GM21576 (cell line): ENCODE data around the gene NCOA1.
"Not testable (repeated sequence)": the region's sequence is repeated elsewhere in the genome, so short reads cannot be mapped to it uniquely, and the experiment has no call there.

Experiments used
- ATAC-seq: cut with Tn5 transposase; IDR thresholded peaks from one replicate; pipeline ENCODE4 v1.9.1; 2021; ENCODE audit warnings: mild to moderate bottlenecking, moderate library complexity; ENCODE audit not compliant: unreplicated experiment

NCOA1 gene

DNA sequence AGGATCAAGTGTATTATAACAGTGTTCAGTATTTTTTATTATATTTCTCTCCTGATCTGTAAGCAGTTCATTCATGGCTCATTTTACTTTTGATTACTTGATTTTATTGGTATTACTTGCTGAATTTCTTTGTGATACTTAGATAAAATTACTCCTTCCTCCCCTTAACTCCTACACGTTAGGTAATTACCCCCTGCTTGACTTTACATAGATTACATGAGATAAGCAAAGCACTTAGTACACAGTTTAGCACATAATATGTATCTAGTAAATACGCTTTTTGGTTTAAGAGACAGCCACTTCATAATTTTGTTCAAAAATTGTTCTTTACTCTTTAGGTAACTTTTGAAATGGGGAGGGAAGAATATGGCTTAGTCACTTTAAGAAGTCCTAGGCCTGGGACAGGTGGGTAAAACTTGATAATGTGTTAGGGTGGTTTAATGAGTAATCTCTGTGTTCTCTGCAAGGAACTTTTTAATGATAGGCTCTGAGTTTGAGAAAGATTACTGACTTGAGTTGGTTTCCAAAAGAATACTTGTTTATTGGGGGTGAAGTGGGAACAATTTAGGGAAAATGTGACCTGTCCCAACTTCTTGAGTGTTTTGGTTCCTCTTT is 80.9 kb downstream of the NCOA1 start:
- no peak for ATAC-seq

DNA sequence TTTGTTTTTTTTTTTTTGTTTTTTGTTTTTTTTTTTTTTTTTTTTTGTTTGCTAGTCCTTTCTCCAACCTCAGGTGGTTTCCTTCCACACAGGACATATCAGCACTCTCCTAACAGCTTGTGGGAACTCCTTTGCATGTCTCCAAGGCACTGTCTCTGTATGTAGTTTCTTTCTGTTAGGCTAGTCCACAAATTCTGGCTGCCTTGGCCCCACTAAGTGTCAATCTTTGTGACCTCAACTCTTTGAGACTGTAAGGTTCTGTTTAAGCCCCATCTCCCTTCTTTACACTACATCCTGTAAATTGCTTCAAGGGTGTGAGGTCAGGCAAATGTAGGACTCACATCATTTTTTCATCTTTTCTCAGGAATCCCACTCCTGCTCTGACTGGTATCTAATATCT is 85.1 kb downstream of the NCOA1 start:
- ATAC-seq = no peak

- no peak for ATAC-seq
Observed at GRCh38 chr2:24576617-24577016, 85.6 kb downstream of the NCOA1 start.

DNA sequence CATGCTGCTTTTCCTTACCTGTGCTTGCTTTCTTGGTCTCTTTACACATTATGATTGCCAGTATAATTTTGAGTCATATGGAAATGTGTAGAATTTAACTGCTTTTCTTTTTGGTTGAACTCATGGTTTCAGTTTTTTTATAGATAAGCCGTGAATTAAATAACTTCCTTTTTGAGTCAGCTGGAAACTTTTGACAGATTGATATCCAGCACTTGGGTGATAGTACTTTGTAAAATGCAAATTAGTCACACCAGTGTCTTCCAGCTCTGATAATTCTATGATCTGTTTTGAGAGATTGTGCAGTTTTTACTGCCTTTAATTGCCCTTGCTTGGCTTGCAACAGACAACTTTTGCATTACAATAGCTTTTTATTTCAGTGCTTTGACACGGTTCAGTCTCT is 86.4 kb downstream of the NCOA1 start:
- ATAC-seq = peak; percentile 69

DNA sequence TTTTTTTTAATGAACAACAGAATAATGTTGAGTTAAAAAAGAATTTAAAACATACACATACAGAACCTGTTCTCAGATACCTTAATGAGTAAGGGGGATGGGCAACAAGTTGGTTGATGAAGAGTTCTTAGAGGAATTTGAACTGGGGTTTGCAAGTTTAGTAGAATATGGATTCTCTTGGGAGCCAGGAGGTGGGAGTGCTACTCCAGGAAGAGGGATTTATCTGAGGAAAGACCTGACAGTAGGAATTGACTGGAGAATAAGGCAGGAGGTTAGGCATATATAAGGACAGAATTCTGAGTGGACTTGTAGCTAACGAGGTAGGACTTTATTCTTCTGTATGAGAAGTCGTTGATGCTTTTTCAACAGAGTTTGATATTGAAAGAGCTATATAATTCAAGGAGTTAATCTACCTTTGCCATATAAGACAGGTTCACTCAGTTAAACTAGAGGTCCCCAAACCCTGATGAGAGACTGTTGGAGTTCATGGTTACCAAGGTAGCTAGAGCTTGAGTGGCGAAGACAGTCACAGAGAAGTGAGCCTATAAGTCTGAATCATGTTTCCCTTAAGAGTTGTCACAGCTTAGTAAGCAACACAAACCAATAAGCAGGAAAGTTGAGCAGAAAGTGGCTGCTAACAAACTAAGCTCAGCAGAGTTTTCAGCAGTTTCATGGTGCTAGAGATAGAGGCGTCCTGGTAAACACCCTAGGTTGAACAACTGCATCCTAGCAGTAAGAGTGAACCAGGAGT is 88.2 kb downstream of the NCOA1 start:
- ATAC-seq = no peak

GRCh38 chr2:24580561-24580960 is 89.5 kb downstream of the NCOA1 start:
- ATAC-seq = no peak

DNA sequence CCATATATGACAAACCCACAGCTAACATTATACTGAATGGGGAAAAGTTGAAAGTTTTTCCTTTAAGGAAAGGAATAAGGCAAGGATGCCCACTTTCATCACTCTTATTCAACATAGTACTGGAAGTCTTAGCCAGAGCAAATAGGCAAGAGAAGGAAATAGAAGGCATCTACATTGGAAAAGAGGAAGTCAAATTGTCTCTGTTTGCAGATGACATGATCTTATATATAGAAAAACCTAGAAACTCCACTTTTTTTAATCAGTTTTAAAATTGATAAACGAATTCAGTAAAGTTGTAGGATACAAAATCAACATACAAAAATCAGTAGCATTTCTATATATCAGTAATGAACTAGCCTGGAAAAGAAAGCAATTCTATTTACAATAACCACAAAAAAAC is 90.9 kb downstream of the NCOA1 start:
- ATAC-seq = not testable (repeated sequence)

DNA sequence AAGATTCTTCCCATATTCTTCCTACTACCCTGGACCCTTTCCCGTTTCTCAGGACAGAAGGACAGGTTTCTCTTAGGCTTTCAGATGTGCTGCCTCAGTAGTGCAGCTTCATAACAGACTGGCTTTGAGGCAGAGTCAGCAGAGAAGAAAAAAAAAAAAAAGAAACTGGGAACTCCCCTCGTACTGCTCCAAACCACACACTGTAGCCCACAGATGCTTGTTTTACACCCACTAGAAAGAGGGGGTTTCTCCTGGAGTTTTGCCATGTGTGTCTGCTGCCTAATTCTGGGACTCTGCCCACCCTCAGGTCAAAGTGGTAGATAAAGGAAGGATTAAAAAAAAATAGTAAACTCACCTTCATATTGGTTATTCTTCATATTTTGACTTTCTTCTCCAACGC is 95.9 kb downstream of the NCOA1 start:
- ATAC-seq = no peak

- no peak for ATAC-seq
Observed at GRCh38 chr2:24588294-24588693, 97.2 kb downstream of the NCOA1 start.

DNA sequence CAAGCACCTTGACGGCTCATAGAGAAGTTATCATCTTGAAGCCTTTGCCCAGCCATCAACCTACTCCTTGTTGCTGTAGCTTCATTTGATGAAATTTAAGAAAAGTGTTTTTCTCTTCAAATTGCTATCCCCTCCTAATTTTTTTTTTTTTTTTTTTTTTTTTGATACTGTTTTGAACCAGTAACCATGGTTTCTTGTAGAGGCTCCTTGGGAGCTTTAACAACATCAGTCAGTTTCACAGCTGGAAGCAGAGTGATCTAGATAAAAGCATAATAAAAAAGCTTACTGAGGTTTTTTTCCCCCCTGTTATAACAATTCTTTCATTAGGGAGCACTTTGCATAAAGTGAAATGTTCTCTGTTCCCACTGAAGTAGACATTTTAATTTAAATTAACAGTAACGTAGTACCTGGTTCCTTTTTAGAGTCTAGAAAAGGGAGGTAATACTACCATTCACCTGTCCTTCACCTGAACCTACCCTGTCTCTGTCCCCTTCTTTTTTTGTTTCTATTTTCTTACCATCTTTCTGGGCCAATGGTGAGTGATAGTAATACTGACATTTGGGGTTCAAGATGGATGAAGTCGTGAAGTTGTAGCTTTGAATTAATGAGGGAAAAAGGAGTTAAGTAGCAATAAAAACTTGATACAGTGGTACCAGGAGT is 101.5 kb downstream of the NCOA1 start:
- ATAC-seq = no peak

DNA sequence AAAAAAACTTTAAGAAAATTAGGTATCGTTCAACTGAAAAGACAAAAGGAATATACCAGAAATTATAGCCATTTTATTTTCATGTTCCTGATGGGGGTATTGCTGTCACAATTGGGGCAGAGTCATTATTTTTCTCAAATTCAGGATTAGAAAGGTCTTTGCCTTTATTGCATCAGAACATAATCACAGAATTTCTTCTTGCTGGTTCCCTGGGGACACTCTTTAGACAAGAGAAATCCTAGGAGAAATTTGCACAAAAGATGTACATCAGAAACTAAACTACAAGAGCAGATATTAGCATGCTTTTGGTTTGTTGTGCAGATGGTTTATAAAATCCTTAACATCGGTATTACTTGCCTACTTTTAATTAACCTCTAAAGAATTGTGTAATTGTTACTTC is 103.2 kb downstream of the NCOA1 start:
- no peak for ATAC-seq

- ATAC-seq = no peak
Observed at GRCh38 chr2:24597181-24597870, 106.3 kb downstream of the NCOA1 start.

- ATAC-seq = not testable (repeated sequence)
Observed at GRCh38 chr2:24600140-24600539, 109.1 kb downstream of the NCOA1 start.

GRCh38 chr2:24611631-24612030 is 120.6 kb downstream of the NCOA1 start:
- no peak for ATAC-seq

DNA sequence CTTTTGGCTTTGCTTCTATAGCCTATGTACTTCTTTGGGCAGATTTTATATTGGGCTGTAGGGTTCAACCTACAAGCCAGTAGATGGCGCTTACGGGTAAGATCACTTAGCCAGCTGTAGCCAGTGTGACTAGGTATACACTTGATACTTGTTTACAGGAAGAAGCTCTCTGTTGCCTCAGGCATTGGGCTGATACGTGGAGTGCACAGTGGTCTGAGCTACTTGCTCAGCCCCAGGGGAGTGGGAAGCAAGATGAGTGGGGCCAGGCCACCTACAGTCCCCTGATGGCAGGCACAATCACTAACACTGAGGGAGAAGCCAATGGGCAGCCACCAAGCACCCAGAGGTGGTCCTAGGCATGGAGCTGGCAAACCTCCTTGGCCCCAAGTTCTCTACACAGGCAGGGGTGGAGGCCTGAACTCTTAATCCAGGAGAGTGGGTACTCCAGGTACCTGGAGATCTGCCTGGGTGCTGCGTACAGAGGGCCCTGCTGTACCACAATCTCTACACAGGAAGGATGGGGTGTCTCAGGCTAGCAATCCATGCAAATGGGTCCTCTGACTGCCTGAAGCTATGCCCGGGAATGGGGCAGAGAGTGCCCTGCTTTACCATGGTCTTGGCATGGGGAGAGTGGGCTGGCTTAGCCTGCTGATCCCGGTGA is 122.2 kb downstream of the NCOA1 start:
- ATAC-seq = peak; percentile 72

- ATAC-seq = no peak
Observed at GRCh38 chr2:24616616-24617015, 125.6 kb downstream of the NCOA1 start.

DNA sequence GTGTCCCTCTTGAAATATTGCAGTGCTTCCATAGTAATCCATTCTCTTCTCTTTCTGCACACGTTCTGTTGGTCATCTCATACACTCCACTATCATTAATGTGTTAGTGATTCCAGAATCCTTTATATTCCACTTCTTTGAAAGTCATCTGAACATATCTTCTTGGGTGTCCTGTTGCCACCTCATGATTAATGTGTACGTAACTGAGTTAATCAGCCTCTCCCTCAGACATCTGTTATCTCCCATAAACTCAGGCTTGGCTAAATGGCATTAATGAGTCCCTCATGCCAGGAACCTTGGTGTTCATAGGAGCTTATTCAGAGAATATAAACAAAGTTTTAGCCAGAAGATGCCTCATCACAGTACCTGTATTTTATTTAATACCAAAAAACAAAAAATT is 126.4 kb downstream of the NCOA1 start:
- ATAC-seq = no peak

GRCh38 chr2:24618144-24618543 is 127.1 kb downstream of the NCOA1 start:
- ATAC-seq = no peak

DNA sequence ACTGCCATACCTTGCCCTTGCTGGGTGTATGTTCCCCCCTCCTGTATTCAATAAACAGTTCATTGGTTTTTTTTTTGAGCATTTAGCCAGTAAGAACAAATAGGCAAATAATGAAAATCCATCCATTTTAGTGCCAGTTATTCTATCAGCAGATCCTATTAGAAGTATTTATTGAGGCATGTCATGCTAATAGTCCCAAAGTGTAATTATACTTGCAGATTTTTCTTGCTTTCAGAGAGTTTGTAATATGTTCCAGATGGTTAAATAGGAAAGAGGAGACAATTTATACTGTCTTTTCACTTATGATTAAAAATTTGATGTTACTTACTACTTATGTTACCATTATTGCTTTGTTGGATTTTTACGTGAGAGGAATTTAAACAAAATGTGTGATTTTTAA is 127.6 kb downstream of the NCOA1 start:
- no peak for ATAC-seq

DNA sequence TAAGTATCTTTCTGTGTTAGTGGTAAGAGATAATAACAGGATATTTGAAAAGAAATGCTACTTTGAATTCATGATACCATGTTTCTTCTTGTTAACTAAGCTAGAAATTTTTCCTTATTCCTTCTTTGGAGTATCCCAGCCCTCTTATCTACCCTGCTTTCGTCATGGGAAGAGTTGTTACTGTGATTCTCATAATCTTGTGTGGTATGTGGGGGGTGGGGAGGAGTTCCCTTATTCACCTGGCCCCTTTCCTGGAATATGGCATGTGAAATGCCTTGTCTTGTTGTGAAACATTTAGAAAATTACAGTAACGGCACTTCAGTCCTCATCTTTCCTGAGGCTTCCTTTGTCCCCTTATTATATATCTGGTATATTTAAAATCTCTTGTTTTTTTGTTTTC is 129.9 kb downstream of the NCOA1 start:
- ATAC-seq = no peak
